ENCODE measurements around the gene LRATD1. TPM values are rescaled to one million over a fixed set of nuclear protein-coding genes. Genes with fewer than 3 reads are reported as not detected.

The LRATD1 gene
- total RNA-seq, 1 experiment from 2014 or later: 35.4 TPM

DNA sequence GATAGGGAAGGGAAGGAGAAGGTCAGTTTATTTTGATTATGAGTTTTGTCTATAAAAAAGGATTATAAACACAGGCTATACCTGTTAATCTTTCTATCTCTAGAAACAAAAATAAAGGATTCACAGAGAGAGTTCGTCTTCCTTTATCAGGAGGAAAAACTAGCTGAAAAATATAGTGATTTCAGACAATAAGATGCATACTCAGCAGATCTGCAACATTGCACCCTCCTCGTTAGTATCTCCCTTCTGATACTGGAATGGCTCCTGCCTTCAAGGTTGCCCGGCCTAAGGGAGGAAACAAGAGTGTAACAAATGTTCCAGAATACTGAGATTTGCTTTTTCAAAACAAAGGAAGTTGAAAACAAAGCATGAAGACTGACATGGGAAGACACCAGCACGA is 48.7 kb upstream of the LRATD1 start:
- no peak overlapping the region for H3K4me2 ChIP-seq (ENCODE audit: low read length)
- H3K4me1 ChIP-seq (ENCODE audit: insufficient read depth, low read length): 0 out of 2 replicates have a peak, but pooled peaks cover 4% of the 10 kb centered on the region
- ATAC-seq (no peak), DNase-seq (no peak)
- intact Hi-C loops (cut with micrococcal nuclease): no loop called here
- ChIA-PET POLR2A (ENCODE audit: unreplicated experiment) (no interaction called here), CTCF (no interaction called here)
- no peaks in the 10 kb centered on the region for H3K27me3 ChIP-seq (ENCODE audit: low read length)
- no peaks in the 10 kb centered on the region for H3F3A ChIP-seq (ENCODE audit: low read length, unreplicated experiment)
- TF ChIP-seq EZH2phosphoT487 (IDR thresholded peaks at IDR 0.05; ENCODE audit: borderline replicate concordance, low read length): no peak
- no peak for TF ChIP-seq EZH2 (IDR thresholded peaks at IDR 0.05; ENCODE audit: low read length, unreplicated experiment)
- TF ChIP-seq, protein P1, sequence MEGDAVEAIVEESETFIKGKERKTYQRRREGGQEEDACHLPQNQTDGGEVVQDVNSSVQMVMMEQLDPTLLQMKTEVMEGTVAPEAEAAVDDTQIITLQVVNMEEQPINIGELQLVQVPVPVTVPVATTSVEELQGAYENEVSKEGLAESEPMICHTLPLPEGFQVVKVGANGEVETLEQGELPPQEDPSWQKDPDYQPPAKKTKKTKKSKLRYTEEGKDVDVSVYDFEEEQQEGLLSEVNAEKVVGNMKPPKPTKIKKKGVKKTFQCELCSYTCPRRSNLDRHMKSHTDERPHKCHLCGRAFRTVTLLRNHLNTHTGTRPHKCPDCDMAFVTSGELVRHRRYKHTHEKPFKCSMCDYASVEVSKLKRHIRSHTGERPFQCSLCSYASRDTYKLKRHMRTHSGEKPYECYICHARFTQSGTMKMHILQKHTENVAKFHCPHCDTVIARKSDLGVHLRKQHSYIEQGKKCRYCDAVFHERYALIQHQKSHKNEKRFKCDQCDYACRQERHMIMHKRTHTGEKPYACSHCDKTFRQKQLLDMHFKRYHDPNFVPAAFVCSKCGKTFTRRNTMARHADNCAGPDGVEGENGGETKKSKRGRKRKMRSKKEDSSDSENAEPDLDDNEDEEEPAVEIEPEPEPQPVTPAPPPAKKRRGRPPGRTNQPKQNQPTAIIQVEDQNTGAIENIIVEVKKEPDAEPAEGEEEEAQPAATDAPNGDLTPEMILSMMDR (conservative IDR thresholded peaks at IDR 0.05; ENCODE audit: low read depth, low read length): no peak
- H3K79me2 ChIP-seq (ENCODE audit: low read length): no peaks in the 10 kb centered on the region
- H2AFZ ChIP-seq (ENCODE audit: low read length): no peak overlapping the region
- no peaks in the 10 kb centered on the region for H3K36me3 ChIP-seq (ENCODE audit: low read depth, low read length)
- no peak overlapping the region for H3K9ac ChIP-seq (ENCODE audit: low read length)
- H3K4me3 ChIP-seq (ENCODE audit: low read length): no peak overlapping the region
- no peaks in the 10 kb centered on the region for H3K9me3 ChIP-seq (ENCODE audit: low read length)
- H3K27ac ChIP-seq (ENCODE audit: low read length): no peak overlapping the region
- no peaks in the 10 kb centered on the region for H3K9me2 ChIP-seq (replicated peaks; ENCODE audit: low read length)
- no TSS peak for BruUV-seq (replicated peaks)
- no peaks in the 10 kb centered on the region for H4K20me1 ChIP-seq (ENCODE audit: low read length)

- ChIA-PET POLR2A (ENCODE audit: unreplicated experiment) (no interaction called here), CTCF (no interaction called here)
- H3K9ac ChIP-seq (ENCODE audit: low read length): no peak overlapping the region
- no peaks in the 10 kb centered on the region for H4K20me1 ChIP-seq (ENCODE audit: low read length)
- no TSS peak for BruUV-seq (replicated peaks)
- 0 out of 2 replicates have a peak, but pooled peaks cover 4% of the 10 kb centered on the region for H3K4me1 ChIP-seq (ENCODE audit: insufficient read depth, low read length)
- no peaks in the 10 kb centered on the region for H3F3A ChIP-seq (ENCODE audit: low read length, unreplicated experiment)
- H2AFZ ChIP-seq (ENCODE audit: low read length): peak overlapping the region; percentile 37; the same call in 1 of the 2 replicates
- ATAC-seq (peak; percentile 37; the same call in 1 of the 2 replicates), DNase-seq (peak; percentile 57)
- H3K27ac ChIP-seq (ENCODE audit: low read length): no peak overlapping the region
- no peaks in the 10 kb centered on the region for H3K79me2 ChIP-seq (ENCODE audit: low read length)
- H3K9me3 ChIP-seq (ENCODE audit: low read length): no peaks in the 10 kb centered on the region
- H3K9me2 ChIP-seq (replicated peaks; ENCODE audit: low read length): no peaks in the 10 kb centered on the region
- no peaks in the 10 kb centered on the region for H3K36me3 ChIP-seq (ENCODE audit: low read depth, low read length)
- H3K27me3 ChIP-seq (ENCODE audit: low read length): no peaks in the 10 kb centered on the region
- no peak overlapping the region for H3K4me3 ChIP-seq (ENCODE audit: low read length)
- no peak for TF ChIP-seq EZH2 (IDR thresholded peaks at IDR 0.05; ENCODE audit: low read length, unreplicated experiment)
- no peak for TF ChIP-seq EZH2phosphoT487 (IDR thresholded peaks at IDR 0.05; ENCODE audit: borderline replicate concordance, low read length)
- TF ChIP-seq, protein P1 (conservative IDR thresholded peaks at IDR 0.05; ENCODE audit: low read depth, low read length): no peak
- intact Hi-C loops (cut with micrococcal nuclease): no loop called here
- H3K4me2 ChIP-seq (ENCODE audit: low read length): no peak overlapping the region
Measured at GRCh38 chr2:14587119-14587518, 45.4 kb upstream of the LRATD1 start.

DNA sequence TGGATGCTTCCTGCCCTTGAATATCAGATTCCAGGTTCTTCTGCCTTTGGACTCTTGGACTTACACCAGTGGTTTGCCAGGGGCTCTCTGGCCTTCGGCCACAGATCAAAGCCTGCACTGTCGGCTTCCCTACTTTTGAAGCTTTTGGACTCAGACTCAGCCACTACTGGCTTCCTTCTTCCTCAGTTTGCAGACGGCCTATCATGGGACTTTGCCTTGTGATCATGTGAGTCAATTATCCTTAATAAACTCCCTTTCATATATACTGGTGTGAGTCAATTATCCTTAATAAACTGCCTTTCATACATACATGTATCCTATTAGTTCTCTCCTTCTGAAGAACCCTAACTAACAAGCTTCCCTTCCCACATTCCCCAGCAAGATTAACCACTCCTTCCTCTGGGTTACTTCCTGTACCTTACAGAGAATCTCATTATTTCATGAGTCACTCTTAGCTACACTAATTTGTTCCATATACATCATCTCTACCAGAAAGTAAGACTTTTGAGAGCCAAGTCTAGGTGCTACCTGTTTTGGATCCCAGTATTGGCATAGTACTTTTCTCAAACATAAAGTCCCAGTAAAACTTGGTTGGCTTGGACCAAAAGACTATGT is 31.3 kb upstream of the LRATD1 start:
- peak; percentile 43 for DNase-seq
- no peaks in the 10 kb centered on the region for H3F3A ChIP-seq (ENCODE audit: low read length, unreplicated experiment)
- H3K4me1 ChIP-seq (ENCODE audit: insufficient read depth, low read length): no peaks in the 10 kb centered on the region
- TF ChIP-seq EZH2 (IDR thresholded peaks at IDR 0.05; ENCODE audit: low read length, unreplicated experiment) (no peak), EZH2phosphoT487 (IDR thresholded peaks at IDR 0.05; ENCODE audit: borderline replicate concordance, low read length) (no peak)
- TF ChIP-seq, protein P1 (conservative IDR thresholded peaks at IDR 0.05; ENCODE audit: low read depth, low read length): no peak
- no peaks in the 10 kb centered on the region for H3K27me3 ChIP-seq (ENCODE audit: low read length)
- H4K20me1 ChIP-seq (ENCODE audit: low read length): no peaks in the 10 kb centered on the region
- no peak overlapping the region for H2AFZ ChIP-seq (ENCODE audit: low read length)
- ChIA-PET POLR2A (ENCODE audit: unreplicated experiment) (no interaction called here), CTCF (no interaction called here)
- H3K79me2 ChIP-seq (ENCODE audit: low read length): no peaks in the 10 kb centered on the region
- no peak overlapping the region for H3K9ac ChIP-seq (ENCODE audit: low read length)
- H3K9me2 ChIP-seq (replicated peaks; ENCODE audit: low read length): no peaks in the 10 kb centered on the region
- no TSS peak for BruUV-seq (replicated peaks)
- no peaks in the 10 kb centered on the region for H3K36me3 ChIP-seq (ENCODE audit: low read depth, low read length)
- no peak overlapping the region for H3K4me3 ChIP-seq (ENCODE audit: low read length)
- ATAC-seq: peak; percentile 56
- intact Hi-C loops (cut with micrococcal nuclease): no loop called here
- H3K9me3 ChIP-seq (ENCODE audit: low read length): no peaks in the 10 kb centered on the region
- H3K4me2 ChIP-seq (ENCODE audit: low read length): no peak overlapping the region
- H3K27ac ChIP-seq (ENCODE audit: low read length): no peak overlapping the region
